Skin of body (tissue), 1 donor: ENCODE measurements around the gene BLNK. TPM values are rescaled to one million over a fixed set of nuclear protein-coding genes. Genes with fewer than 3 reads are reported as not detected.

ENCODE experiments used
- total RNA-seq: library from RNA; depleted of rRNA; stranded (reverse); fragments of >200 nt; gene quantifications from one replicate; pipeline ENCODE4 v1.2.3, GENCODE V29; 2014

Gene BLNK
- total RNA-seq, 1 donor from 2014 or later = 5.9 TPM

Other genes with a start within 250 kb of the BLNK start
- gene CCNJ, start 228.0 kb downstream of the BLNK start, total RNA-seq = 6.9 TPM
- 34.5 TPM for gene ZNF518A, start 141.3 kb downstream of the BLNK start, total RNA-seq
- gene DNTT, start 32.9 kb upstream of the BLNK start, total RNA-seq = 0.10 TPM
- gene OPALIN, start 87.4 kb upstream of the BLNK start, total RNA-seq = not detected
- 0.20 TPM for gene TLL2, start 242.4 kb upstream of the BLNK start, total RNA-seq